Body of pancreas (tissue), 4 donors: ENCODE results near the gene TBC1D14.

Experiments
- POLR2A ChIP-seq, 3 donors: fragments of 450-650 bp; IDR thresholded peaks; one replicate each; pipeline ENCODE4 v1.6.1; 2016; ENCODE audit warnings: antibody characterized with exemption in 3 of 3, mild to moderate bottlenecking in 2 of 3
- TF ChIP-seq, protein P1 (sequence below), 7 experiments: fragments of 450-650 bp in 4 of 7; fragments of 200-600 bp in 3 of 7; sonication (generic) in 3 of 7; IDR thresholded peaks; one replicate each; pipeline ENCODE4 v1.5.1; 2016 to 2019; ENCODE audit warnings: antibody characterized with exemption in 7 of 7

DNA sequence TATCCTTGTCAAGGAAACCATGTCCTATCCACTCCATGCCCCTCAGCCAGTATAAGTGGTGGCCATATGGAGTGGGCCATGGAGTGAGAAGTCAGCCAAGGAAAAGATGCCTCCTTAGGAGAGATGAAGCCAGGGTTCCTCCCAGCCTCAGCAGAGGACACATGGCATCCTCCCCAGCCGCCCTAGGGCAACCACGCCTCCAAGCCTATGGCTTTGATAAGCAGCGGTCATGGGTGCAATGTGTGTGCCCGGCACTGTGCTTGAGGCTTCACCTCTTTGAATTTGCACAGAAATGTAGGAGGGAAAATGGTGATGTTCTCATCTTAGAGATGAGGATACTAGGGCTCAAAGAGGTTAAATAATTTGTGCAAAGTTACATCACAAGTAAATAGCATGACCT lies 34.6 kb upstream of the TBC1D14 start:
- TF ChIP-seq, protein P1, sequence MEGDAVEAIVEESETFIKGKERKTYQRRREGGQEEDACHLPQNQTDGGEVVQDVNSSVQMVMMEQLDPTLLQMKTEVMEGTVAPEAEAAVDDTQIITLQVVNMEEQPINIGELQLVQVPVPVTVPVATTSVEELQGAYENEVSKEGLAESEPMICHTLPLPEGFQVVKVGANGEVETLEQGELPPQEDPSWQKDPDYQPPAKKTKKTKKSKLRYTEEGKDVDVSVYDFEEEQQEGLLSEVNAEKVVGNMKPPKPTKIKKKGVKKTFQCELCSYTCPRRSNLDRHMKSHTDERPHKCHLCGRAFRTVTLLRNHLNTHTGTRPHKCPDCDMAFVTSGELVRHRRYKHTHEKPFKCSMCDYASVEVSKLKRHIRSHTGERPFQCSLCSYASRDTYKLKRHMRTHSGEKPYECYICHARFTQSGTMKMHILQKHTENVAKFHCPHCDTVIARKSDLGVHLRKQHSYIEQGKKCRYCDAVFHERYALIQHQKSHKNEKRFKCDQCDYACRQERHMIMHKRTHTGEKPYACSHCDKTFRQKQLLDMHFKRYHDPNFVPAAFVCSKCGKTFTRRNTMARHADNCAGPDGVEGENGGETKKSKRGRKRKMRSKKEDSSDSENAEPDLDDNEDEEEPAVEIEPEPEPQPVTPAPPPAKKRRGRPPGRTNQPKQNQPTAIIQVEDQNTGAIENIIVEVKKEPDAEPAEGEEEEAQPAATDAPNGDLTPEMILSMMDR (IDR thresholded peaks at IDR 0.05), result no peak
- TF ChIP-seq POLR2A (IDR thresholded peaks at IDR 0.05), result no peak
